GM19240 (cell line): ENCODE measurements around the gene YPEL2.
A peak's percentile ranks its signal among the peaks of the same experiment; 100 is the strongest.

ENCODE experiments used
- DNase-seq: peaks from one replicate; pipeline ENCODE4 v3.0.0; 2011; ENCODE audit warnings: low spot score; ENCODE audit not compliant: insufficient read length

Gene YPEL2

DNA sequence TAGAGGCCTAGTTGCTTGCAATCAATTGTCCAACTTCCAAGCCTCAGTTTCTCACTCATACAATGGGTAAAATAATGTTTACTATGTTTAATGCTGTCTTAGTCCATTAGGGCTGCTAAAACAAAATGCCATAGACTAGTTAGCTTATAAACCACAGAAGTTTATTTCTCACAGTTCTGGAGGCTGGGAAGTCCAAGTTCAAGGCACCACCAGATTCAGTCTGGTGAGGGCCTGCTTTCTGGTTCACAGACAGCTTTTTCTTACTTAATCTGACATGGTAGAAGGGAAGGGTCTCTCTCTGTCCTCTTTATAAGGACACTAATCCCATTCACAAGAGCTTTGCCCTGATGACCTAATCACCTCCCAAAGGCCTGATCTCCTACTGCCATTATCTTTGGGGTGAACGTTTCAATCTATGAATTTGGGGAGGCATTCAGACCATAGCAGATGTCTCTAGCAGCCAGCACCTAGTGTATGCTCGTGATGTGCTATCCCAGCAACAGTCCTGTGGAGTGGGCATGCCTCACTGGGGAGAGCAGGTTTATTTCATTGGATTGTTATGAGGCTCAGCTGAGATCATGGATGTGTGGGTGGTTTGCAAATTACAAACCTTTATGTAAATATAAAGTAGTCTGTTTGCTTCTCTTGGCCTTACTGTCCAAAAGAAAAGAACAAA is 25.2 kb downstream of the YPEL2 start:
- DNase-seq = no peak

GRCh38 chr17:59357219-59357697 is 25.8 kb downstream of the YPEL2 start:
- no peak for DNase-seq

DNA sequence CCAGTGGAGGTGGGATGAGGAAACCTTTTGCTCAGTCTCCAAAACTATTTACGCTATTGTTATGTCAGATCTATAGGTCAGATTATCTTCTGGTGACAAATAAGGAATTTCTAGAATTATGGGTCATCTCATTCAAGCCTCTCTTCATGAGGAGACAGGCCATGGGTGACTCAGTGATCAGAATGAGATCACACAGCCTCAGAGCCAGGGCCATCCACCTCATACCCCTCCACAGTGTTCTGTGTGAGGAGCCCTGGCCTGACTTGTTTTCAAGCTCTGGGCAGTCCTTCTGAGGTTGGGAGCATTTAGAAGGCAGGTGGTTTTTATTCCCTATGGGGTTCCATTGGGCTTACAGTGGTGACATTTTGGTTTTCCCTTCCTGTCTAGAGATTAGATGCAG is 26.5 kb downstream of the YPEL2 start:
- DNase-seq = no peak

DNA sequence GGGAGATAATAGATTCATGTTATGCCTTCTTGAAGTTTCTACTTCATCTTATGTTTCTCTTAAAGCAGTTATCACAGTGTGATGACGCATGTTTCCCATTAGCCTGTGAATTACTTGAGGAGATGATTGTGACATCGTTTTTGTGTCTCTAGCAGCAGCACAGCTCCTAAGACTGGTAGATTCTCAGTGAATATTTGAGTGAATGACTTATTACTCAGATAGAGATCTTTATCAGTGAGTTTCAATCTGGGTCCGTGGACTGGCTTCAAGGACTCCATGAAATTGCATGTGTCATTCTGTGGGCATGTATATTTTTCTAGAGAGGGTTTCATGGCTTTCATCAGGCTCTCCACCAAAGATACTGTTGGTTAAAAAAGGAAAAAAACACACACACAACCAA is 29.9 kb downstream of the YPEL2 start:
- DNase-seq = no peak

DNA sequence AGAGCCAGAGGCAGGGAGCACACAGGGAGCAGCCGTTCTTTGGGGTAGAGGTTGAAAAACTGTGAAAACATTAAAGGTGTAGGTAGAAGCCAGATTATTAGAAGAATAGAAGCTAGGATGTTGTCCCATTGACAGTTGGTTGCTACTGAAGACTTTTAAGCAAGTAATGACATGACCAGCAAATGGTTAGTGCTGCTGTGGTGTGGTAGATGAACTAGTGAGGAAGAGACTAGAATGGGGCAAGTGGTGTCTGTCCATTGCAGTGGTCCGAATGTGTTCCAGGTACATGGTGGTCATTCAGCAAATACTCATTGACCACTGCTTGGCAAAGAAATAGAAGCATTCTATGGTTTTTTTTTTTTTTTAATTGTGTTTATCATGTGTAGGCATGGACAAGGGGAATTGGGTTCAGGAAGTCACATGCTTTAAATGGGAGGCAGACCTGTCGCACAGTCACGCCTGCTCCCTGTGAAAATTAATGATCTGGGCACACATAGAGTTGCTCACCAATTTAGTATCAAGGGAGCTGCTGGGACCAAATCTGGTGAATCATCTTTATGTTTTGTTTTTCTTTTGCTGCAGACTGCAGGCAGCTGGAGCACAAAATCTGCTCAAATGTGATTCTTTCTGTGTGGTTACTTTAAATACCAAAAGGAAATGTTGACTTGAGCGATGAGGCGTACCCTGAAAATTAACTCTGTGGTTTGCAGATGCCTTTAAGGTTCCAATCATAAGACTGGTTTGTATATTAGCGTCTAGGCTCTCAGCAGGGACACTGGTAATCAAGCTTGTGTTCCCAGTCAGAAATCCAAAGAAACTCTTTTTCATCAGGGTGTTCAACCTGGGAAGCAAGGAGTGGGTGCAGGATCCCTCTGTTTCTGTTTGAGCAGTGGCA is 30.7 kb downstream of the YPEL2 start:
- no peak for DNase-seq

DNA sequence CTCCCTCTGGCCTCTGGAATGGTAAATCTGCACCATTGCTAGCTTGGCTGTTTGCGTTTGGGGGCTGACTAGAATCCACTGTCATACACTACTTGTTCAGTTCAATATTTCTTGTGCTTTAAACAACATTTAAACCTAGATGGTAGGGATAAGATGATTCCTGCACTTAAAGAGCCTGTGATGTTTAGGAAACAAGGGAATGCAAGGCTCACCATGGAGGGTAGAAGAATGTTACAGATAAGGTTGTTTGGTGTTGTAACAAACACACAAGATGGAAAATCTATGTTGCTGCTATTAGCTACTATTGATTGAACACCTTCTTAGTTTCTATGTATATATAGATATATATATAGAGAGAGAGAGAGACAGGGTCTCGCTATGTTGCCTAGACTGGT is 31.4 kb downstream of the YPEL2 start:
- no peak for DNase-seq

DNA sequence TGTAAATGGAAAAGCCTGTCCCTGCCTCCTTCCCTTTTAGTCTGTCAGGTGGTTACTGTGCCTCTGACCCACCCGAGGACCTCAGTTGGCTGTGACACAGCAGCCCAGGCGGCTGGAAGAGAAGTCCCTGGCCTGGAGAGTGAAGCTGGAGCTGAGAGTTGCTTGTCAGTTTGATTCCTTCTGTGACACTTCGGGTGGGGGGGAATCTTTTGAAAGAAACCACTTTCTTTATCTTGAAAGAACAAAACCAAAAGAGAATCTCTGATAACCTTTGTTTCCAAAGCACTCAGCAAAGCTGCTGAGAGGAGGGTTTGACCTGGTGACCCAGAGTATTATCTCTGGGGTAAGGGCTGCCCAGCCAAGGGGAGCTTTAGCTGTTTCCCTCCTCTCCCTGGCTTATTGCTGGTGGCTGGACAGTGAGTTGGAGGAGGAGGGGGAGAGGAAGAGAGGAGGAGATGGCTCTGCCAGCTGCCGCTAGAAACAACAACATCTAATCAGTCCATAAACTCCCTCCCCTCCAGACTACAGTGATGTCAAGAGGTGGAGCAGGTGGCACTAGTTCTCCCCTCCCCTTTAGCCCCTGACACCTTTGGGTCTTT is 34.0 kb downstream of the YPEL2 start:
- DNase-seq = no peak

GRCh38 chr17:59366040-59366757 is 34.7 kb downstream of the YPEL2 start:
- no peak for DNase-seq

DNA sequence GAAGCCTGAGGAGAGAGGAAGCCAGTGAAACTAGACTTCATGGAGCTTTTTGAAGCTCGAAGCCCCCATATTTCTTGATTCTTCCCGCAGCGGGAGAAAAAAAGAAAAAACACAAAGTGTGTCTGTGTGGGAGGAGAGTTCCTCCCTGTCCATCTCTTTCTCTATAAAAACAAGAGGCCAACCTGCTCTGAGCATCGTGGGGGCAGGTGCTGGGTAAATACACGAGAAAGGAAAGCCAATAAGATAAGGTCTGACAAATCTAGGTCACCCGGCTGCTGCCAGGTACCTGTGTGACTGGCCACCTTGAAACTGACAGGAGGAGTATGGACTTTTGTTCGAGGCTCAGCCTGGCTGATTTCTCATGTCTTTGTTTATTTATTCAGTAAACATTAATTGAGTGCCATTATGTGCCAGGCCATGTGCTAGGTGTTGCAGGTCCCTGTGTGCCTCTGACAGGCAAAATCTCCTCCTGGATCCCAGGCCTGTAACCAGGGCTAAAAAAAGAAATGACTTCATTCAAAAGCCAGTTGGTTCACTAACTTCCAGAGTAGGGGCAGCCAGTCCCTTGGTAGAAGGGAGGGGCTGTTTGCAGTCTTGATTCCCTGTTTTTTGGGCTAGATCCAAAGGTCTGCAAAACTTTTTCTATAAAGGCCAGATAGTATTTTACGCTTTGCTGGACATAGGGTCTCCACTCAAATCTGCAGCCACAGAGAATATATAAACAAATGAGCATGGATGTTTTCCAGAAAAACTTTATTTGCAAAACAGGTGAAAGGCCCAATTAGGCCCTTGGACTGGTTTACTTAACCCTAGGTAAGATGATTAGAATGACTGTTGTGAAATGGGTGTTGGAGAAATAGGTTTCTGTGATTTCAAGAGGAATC is 35.6 kb downstream of the YPEL2 start:
- no peak for DNase-seq

- DNase-seq = no peak
These were observed 36.2 kb downstream of the YPEL2 start for GRCh38 chr17:59367657-59368045.

DNA sequence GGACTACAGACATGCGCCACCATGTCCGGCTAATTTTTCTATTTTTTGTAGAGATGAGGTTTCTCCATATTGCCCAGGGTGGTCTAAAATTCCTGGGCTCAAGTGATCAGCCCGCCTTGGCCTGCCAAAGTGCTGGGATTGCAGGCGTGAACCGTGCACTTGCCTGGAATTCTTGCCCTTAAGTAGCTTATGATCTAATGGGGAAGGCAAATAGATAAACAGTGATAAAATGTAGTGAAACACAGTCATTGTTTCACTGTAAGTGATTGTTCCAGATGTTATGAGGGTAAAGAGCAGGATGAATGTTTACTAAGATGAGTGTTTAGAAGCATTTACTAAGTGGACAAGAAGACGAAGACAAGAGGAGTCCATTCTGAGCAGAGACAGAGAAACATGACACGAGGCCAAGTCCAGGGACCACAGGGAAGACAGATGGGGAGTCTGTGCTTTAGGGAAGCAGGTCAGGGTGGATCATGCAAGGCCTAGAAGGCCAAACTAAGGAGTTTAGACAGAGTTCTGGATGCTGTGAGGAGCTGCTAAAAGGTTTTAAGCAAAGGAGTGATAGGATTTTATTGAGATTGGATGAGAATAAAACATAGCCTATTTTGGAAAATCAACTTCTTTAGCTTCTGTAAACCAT is 36.9 kb downstream of the YPEL2 start:
- DNase-seq = no peak

DNA sequence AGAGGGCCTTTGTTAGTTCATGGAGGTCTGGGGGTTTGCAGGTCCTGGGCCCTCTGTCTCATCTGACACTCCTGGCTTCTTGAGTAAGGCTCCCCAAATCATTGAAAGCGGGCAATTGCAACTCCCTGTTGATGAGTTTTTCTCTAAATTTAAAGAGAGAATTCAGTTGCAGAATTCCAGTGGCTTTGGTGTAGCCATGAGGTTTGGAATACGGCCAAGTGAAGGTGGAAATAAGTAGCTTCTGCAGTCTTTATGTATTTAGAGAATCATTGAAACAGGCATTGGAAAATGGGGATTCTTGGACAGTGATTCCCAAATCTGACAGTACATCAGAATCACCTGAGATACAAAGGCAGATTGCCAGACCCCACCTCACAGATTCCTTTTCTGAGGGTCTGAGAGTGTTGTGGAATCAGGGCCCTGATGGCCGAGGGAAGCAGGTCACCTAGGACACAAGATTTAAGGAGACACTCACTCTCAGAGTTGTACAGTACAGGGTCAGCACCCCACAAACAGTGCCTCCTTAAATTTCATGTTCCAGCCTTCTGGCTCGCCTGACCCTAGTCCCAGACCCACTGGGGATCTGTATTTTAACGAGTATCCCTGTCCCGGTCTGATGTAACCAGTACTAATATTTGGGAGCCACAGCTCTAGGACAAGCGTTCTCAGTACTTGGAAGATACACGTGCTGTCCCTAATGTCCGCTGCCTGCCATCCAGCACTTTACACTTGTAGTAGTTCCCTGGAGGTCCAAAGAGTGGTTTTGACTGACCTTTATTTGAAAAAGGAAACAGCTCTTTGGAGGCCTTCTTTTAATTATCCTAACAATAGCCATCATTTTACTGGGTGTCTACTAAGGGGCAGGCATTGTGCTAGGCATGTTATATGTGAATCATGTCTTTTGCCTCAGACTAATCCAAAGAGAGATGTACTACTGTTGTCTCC is 37.8 kb downstream of the YPEL2 start:
- DNase-seq = no peak

DNA sequence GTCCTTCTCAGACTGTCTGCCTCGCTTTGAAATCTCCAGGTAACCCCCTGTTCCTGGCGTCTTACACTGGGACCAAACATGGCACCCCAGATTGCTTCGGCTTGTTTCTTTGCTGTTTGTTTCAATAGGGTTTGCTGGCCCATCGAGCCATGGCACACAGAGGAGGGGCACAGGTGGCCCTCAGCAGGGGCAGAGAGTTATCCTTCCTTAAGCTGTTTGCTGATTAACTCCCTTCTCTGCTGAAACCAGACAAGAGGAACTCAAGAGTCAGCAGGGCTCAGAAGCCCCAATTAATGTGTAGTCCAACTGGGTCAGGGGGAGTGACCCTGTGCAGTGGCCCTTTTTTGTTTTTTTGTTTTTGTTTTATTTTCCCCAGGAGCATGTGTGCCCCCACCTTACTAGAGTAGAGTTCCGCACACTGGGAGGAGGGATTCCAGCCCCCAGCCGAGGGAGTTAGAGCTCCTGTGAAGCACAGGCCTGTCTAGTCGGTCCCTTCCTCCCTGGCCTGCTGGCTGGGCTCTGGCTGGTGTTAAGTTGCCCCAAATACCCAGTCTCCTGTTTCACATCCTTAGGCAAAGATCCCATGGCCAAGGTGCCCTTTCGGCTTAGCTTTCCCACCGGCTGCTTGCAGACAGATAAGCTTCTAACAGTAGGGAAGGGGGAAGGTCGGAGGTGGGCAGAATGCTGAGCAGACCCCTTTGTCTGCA is 39.3 kb downstream of the YPEL2 start:
- DNase-seq = no peak

DNA sequence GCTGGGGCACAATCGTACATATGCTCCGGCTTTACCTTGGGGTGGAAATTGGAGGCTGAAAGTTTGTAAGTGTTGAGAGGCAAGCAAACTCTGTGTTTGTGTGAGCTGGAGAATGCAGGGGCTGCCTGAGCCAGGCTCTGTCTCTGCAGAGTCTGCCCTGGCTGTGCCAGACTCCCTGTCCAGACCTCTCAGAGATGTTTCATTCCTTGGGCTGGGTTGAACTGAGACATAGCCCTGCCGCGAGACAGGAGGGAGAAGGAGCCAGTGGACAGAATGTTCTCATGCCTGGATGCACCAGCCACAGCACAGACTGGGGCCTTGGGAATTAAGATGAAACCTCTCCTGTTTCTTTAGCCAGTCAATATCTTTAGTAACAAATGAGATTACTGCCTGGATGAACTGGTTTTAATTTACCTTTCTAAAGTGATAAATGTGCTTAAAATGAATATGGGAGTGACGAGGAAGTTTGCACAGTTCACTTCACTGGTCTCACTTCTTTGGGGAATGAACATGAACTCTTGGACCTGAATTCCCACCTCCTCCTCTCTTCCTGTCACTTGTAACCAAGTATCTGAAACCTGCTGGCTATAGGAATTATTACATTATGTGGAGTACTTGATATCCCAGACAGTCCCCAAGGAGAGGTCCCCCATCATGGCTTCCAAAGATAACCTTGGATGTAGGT is 40.1 kb downstream of the YPEL2 start:
- DNase-seq = no peak

- DNase-seq = peak; percentile 33
These were observed 40.8 kb downstream of the YPEL2 start for GRCh38 chr17:59372138-59372751.

DNA sequence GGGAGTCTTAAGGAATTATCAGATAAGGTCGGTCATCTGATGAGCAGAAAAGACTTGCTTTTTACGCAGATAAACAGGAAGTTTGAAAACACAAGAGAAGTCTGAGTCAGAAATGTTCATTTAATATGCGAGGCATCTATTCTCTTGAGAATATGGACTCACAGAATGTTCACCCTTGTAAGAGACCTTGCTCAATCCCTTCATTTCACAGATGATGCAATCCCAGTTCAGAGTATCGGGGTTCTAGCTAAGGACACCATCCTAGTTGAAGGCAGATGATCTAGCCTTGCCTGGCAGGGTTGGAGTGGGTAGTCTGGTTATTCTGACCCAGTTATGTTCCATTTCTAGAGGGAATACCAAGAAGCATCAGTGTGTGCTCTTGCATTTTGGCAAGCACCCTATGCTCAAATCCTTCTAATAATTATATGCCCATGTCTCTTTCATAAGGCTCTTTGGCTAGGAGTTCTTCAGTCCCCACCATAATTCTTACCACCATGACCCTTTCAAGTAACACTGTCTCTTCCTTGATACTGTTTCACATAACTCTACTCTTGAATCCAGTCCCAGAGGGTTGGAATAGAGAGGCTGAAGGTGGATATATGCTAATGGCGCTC is 42.5 kb downstream of the YPEL2 start:
- no peak for DNase-seq

GRCh38 chr17:59374612-59375011 is 43.2 kb downstream of the YPEL2 start:
- DNase-seq = no peak
